CD4-positive, alpha-beta T cell treated with Interleukin-15 for 4 hours (primary cell): ENCODE results near the gene BTBD16.

Source experiments
- DNase-seq: peaks from one replicate; pipeline ENCODE4 v3.0.0-alpha.2; 2020; ENCODE audit warnings: low spot score

BTBD16 gene

DNA sequence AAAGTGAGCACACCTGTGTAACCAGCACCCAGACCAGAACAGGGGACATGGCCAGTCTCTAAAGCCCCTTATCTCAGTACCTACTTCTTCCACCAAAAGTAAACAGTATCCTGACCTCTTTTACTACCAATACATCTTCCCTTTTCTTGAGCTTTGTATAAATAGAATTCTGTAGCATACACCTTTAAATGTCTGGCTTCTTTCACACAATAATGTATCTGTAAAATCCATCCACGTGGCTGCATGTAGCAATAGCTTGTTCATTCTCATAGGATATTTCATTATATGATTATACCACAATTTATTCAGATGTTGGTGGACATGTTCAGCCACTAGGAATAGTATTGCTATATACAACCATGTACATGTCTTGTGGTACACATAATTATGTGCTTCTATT is 40.6 kb downstream of the BTBD16 start:
- no peak for DNase-seq

- no peak for DNase-seq
Observed at GRCh38 chr10:122316224-122316884, 45.3 kb downstream of the BTBD16 start.

GRCh38 chr10:122321960-122322359 is 50.9 kb downstream of the BTBD16 start:
- no peak for DNase-seq

DNA sequence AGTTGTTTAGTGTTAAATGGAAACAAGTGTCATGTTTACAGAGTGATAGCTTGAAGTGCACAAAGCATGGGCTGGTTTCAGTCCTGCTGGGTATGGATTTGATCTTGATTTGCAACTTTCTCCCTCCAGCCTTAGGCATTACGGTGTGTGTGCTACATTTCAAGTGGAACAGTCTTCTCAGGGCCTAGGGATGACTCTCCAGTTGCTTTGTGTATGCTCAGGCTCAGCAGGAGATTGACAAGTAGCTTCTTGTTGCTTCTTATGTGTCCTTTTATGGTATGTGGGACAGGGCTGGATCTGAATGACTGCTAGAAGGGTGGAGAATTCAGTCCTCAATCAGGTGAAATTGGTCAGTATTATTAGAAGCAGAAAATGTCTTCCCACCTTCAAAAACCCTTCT is 52.1 kb downstream of the BTBD16 start:
- no peak for DNase-seq

DNA sequence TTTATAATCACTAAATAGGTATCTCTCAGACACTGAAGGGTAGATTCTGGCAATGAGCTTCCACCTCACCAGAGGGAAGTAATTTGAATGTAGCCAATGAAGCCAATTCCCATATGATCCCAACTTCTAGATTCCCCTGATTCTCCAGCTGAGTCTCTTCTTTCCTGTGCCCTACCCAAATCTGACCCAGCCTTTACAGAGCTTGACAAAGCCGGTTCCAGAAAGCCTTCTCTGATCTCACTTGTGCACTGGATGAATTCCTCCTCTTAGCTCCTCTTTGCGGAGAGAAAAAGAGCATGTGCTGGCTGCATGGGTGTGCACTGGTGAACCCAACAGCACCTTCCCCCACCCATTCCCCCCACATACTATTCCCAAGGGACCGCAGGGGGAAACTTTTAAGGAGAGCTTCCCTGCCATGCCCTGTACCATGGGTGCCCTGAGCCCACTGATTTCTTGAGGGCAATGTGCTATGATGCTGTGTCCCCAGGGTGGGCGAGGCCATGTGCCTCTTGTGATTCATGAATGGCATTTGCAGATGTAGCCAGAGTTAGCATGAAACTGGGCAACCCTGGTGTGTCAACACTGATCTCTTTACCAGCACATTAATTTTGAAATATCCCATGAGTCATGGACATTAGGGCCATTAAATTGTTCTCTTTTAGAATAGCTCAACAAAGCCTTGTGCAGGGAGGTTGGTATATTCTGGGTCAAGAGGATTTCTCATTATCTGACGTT is 53.0 kb downstream of the BTBD16 start:
- DNase-seq = no peak

DNA sequence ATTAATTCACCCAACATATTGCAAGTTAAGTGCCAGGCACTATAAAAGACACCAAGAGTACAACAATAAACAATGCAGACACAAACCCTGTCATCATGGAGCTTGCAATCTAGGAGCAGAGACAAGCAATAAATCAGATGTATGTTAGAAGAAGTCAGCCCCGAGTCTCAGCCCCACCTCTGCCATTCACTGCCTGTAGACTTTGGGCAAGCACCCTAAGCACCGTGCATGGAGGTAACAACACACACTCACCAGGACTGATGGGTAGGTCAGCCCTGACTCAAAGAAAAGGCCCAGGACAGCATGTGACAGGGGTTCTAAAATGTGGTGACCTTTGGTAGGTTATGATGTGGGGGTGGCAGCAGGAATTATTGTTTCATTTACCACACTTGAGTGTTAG is 54.1 kb downstream of the BTBD16 start:
- no peak for DNase-seq

- DNase-seq = no peak
Observed at GRCh38 chr10:122326385-122326784, 55.3 kb downstream of the BTBD16 start.

- no peak for DNase-seq
Observed at GRCh38 chr10:122326806-122327205, 55.7 kb downstream of the BTBD16 start.

DNA sequence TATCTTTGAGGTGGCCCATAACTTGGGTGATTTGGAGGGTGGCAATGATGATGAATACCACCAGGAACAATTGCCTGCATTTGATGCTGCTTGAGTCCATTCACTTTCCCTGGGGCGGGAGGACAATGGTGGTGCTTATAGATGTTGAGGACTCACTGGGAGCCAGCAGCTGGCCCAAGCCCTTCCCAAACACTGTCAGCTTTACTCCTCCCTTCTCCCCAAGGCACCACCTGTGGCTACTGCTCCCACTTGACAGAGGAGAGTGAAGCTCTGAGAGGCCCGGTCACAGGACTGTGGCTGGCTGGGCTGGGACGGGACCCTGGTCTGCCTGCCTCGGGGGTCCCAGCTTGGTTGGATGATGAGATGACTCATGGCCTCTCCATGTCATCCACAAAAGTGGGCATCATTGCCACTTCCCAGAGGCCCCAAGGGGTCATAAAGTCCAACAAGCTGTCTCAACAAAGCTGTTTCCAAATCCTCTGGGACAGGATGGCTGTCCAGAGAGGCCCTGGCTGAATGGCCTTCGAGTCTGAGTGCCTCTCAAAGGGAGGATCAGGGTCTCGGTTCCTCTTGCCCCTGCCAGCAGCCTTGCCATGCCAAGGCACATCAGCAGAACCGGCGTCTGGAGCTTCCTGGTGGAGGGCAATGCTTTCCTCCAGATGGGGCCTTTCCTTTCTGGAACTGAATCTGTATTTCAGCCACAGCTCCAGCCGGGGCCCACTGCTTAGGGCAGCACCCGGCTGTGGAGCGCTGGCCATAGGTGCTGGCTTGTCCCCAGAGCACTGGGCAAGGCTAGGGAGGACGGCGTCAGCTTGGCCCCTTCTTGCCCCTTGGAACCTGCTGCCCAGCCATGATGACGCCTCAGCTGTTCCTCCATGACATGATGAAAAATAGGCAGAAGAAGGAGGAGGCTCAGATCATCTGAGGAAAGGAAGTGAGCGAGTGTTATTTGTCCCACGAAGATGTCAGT is 56.4 kb downstream of the BTBD16 start:
- no peak for DNase-seq

DNA sequence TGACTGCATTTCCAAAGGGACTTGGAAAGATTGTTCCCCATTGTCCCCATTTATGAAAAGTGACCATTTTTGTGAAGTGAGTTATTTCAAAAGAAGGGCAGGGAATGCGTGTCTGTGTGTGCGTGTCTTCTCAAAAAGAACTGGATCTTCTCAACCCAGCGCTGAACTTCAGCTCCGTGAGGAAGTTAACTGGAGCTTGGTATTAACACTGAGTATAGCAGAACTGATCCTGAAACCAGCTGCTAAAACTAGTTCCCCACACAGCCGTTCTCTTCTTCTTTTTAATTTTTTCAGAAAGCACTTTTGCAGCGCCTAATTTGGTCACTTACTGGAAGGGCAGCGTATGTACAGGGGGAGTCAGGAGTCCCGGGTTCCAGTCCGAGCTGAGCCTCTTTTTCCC is 57.6 kb downstream of the BTBD16 start:
- no peak for DNase-seq

DNA sequence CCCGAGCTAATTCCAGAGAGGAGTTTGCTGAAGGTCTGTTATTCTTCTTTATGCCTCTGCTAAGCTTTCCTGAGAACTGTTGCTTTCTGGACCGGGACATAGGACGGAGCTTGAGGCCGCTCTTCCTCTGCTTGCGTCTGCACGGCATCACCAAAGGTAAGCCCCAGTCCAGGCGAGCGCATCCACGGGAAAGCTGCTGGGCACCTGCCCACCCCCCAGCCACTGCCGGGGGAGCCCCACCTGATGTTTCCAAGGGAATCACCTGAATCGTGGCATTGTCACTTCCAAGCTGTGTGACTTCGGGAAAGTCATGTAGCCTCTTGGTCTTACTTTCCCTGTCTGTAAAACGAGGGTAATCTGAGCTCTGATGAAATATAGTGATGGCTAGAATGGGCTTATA is 58.3 kb downstream of the BTBD16 start:
- DNase-seq = no peak

DNA sequence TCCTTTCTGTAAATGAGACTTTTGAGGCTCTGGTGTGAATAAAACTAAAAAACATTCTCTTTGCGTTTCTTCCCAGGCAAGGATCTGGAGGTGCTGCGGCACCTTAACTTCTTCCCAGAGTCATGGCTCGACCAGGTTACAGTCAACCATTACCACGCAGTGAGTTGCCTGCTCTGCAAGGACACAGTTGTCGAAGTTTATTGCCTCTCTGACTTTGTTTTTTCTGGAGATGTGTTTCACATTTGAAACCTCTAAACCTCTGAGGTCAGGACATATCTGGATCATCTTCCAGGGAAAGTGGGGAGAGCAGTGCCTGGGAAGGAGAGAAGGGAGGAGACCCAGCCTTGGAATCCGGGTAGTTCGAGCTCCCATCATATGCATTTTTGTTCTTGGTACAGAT is 60.0 kb downstream of the BTBD16 start:
- DNase-seq = no peak

GRCh38 chr10:122331615-122332446 is 60.7 kb downstream of the BTBD16 start:
- DNase-seq = no peak

GRCh38 chr10:122333037-122333436 is 61.9 kb downstream of the BTBD16 start:
- no peak for DNase-seq

GRCh38 chr10:122336332-122336731 is 65.2 kb downstream of the BTBD16 start:
- no peak for DNase-seq

DNA sequence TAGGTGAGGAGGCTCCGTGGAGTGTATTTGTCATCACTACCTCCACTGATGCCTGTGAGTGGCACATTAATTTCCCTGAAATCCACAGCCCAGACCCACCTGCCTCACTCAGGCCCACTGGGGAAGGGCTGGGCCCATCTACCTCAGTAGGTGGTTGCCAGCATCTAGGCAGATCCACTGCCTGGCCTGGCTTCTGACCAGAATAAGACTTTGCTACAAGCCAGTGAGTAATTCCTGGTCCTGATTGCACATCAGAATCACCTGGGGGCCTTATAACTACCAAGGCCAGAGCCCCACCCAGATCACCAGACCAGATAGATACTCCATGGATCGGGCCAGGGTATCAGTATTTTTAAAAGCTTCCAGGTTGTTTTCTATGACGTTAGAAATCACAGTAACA is 65.9 kb downstream of the BTBD16 start:
- no peak for DNase-seq

DNA sequence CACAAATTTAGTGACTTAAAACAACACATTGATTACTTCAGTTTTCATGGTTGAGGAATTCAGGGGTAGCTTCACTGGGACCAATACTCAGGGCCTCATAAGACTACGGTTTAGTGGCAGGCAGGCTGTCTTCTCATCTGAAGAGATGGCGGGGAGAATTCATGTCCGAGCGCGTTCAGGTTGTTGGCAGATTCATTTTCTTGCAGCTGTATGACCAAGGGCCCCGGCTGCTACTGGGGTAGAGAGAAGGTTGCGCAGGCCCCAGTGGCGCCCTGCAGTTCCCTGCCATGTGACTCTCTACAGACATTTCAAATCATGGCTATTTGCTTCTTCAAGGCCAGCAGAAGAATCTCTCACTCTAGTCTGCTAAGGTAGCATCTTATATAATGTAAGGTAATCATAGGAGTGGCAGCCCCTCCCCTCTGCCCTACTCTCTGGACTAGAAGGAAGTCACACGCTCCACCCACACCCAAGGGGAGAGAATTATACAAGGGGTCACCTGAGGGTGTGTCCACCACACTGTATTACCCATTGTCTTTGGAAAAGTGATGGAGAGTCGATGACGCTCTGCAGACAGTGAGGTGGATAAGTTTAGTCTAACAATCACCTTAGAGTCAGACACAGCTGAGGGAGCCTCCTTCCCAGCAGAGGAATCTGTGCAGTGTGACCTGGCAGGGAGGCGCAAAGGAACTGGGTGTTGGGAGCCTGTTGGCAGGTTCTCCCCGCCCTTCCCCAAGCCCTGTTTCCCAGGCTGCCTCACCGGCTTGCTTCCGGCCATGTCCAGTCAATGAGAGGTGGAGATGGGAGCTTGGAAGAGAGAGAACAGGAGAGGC is 67.7 kb downstream of the BTBD16 start:
- no peak for DNase-seq

DNA sequence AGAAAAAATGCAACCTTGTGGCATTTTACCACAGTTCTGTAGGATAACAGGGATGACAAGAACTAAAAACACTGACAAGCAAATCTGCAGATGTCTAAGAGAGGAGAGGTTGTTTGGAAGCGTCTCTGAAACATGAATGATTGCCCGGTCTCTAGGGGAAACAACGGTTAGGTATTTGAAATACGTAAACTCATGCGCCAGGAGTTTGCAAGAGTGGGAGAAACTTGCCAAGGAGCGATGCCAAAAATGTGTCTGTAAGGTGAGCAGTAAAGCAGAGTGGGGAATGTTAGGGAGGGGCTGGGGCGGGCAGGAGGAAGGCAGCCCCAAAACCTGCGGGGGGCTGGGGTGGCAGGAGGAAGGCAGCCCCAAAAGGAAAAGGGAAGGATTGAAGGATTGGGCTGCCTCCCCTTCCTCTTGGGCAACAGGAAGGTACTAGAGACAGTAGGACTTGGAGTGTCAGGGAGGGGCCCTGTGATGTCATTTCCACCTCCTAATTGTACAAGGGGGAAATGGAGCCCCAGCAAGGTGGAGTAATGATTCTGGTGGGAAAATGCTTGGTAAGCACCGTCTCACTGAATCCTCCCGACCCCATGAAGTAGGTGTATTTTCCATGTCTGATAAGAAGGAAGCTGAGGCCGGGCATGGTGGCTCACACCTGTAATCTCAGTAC is 70.2 kb downstream of the BTBD16 start:
- DNase-seq = no peak

GRCh38 chr10:122342293-122343134 is 71.4 kb downstream of the BTBD16 start:
- peak; percentile 76 for DNase-seq
